Activated CD8-positive, alpha-beta memory T cell treated with anti-CD3 and anti-CD28 coated beads for 48 hours (primary cell): ENCODE results near the gene ELMOD2.
"Not testable (repeated sequence)": the region's sequence is repeated elsewhere in the genome, so short reads cannot be mapped to it uniquely, and the experiment has no call there.

ENCODE experiments used
- DNase-seq, 3 experiments: peaks; one replicate each; pipeline ENCODE4 v3.0.0-alpha.2; 2020; ENCODE audit warnings: low read depth in 2 of 3, low spot score in 2 of 3

ELMOD2 gene, protein sequence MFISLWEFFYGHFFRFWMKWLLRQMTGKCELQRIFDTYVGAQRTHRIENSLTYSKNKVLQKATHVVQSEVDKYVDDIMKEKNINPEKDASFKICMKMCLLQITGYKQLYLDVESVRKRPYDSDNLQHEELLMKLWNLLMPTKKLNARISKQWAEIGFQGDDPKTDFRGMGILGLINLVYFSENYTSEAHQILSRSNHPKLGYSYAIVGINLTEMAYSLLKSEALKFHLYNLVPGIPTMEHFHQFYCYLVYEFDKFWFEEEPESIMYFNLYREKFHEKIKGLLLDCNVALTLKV

DNA sequence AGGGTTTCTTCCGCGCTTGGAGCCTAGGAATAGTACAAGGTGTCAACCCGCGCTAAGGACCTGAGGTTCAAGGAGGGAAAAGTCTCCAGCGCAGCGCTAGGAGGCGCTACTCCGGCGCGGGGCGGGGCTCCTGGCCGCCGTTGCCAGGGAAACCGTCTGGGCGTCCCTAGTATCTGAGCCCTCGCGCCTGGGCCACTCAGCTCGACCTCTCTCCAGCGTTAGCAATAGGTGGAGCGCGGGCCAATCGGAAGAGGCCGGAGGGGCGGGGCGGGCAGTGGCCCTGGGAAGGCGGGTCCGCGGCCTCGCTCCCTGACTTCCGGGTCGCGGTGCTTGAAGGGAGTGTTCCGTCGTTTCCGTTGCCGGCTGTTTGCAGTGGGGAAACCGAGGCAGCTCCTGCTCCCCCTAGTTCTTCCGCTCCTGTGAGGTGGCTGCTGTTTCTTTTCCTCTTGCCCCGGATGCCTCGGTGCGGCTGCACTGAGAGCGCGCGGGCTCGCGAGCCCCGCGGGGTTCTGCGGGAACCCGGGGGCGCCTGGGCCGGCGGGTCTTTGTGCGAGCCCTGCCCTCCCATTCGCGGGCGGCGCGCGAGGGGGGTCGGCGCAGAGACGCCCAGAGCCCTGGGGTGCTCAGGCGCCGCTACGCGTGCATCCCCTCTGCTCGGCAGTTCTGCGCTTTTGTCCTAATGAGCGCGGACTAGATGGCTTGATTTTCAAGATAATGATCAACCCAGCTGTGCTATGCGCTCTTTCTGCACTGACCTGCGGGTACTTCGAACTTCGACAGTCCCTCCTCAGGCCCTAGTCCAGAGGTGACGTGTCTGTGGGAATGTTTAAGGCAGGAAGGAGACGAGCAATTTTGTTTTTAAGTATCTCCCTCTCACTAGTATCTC lies at the start of gene ELMOD2:
ELMOD2 (plus strand) TSS at position 312 of the 886 bp plus-strand sequence. CDS start 1,261 bp downstream, outside the sequence.
- peak; percentile 90 to 93 (median 91) for DNase-seq

DNA sequence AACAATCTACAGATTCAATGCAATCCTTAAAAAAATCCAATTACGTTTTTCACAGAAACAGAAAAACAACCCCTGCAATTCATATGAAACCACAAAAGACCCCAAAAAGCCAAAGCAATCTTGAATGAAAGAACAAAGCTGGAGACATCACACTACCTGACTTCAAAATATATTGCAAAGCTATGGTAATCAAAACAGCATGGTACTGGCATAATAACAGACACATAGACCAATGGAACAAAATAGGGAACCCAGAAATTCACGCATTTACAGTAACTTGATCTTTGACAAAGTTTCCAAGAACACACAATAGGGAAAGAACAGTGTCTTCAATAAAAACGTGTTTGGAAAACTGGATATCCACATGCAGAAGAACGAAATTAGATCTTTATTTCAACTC lies 40.5 kb upstream of the ELMOD2 start:
- DNase-seq, result no peak

DNA sequence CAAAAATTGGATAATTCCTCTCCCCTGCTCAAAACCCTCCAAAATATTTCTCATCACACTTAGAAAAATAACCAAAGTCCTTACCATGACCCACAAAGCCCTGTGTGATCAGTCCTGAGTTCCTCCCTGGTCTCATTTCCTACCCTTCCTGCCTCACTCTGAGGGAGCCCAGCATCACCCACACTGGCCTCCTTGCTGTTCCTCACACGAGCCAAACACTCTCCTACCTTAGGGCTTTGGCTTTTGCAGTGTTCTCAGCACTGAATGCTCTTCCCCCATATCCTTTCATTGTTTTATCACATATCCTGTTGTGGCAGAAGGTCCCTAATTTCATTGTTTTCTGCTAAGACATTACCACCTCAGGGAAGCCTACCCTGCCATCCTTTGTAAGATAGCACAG lies 38.0 kb upstream of the ELMOD2 start:
- DNase-seq, result no peak

DNA sequence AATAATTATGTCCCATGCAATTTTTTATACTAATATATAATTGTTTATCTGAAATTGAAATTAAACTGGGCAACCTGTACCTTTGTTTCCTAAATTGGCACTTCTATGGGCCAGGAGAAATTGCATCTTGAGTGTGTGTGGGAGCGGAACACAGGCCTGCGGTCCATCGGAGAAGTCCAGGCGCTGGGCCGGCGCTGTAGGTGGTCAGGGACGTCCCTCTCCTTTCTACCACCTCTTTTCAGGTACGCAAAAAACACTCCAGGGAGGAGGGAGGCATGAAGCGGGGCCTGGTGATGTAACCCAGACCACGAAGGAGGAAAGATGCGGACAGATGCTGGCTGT lies 26.6 kb upstream of the ELMOD2 start:
- no peak for DNase-seq

DNA sequence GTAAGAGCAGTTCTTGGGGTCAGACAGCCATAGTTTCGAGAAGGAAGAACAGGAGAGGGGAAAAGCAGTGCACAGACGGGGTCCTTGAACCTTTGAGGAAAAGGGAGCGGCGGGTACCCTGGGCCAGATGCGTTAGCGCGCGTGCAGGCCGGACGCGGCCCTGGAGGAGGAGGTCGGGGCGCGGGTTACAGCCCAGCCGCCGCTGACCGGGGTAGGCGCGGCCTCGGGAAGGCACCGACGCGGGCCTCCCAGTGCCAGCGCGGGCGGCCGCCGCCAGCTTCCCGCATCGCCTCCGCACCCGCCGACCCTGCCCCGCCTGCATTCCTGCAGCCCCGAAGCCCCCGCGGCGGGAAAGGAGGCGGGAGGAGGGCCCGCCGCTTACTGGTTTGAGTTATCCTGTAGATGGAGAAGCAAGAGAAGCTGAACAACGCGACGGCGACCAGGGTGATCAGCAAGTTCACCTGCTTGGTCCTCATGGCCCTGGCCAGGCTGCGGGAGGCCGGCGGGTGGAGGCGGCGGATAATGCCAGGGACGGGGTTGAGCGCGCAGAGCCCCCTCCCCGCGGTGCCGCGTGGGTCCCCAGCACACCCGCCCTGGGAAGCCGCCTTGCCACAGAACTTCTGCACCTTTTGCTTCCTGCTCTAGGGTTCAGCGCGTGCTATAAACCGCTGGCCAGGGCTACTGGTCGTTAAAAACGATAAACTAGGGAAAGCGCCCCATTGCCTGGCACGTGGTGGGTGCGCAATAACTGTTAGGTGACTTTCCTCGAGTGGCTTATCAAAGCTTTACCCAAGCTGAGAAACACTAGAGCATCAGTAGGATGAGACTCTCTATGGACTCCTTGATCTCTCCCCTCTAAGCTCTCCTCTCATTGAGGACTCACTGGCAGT lies 26.0 kb upstream of the ELMOD2 start, which contains the start of gene MGAT4D:
MGAT4D (minus strand) TSS at position 547 of the 890 bp plus-strand sequence; CDS start at position 476, 71 bp downstream.
- no peak for DNase-seq

DNA sequence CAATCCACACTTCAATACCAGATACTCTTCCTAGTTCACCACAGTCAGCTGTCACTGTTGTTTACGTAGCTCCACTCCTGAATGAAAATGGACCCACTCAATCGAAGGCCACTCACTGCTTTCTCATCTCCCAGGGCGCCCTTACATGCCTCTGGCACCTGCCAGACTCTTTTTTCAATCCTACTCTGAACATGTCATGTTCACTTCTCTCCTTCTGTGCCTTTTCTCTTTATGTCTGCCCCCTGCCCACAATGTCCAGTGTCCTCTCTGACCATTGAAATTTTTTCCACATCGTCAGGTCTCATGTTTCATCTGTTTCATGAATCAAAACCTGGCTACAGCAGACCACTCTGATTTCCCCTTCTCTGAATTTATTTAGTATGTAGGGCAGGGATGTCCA lies 24.6 kb upstream of the ELMOD2 start:
- no peak for DNase-seq

DNA sequence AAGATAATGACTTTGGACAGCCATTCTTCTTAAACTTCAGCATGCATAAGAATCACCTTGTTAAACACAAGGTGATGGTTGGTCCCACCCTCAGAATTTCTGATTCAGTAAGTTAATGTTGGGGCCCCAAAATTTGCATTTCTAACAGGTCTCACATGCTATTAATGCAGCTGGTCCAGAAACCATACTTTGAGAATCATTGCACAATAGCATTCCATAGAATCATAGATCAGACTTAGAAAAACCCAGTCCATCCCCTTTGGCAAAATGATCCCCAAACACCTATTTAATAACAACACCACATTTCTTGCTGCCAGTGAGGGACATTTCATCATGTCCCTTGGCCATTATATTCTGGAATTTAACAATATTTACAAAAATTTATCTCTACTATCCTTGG lies 19.7 kb upstream of the ELMOD2 start:
- DNase-seq, result no peak

DNA sequence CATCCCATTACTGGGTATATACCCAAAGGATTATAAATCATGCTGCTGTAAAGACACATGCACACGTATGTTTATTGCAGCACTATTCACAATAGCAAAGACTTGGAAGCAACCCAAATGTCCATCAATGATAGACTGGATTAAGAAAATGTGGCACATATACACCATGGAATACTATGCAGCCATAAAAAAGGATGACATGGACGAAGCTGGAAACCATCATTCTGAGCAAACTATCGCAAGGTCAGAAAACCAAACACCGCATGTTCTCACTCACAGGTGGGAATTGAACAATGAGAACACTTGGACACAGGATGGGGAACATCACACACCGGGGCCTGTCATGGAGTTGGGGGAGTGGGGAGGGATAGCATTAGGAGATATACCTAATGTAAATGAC lies 10.2 kb upstream of the ELMOD2 start:
- not testable (repeated sequence) for DNase-seq

DNA sequence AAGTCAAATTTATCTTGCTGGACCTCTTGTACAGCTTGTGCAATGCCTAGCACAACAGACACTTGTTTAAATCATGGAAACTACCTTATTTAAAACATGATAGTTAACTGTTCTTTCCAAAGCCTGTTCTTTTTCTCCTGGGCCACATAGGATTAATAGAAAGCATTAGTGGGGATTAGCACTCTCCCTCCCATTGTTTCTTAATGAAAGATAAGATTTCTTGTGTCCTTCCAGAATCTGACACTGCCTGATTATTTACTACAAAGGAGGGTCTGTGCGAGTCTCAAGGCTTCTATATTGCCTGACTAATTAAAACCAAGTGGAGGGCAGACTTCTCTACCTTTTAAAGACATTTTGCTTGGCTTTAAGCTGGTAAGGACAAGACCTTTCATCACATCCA lies 8.5 kb upstream of the ELMOD2 start:
- DNase-seq, result no peak

DNA sequence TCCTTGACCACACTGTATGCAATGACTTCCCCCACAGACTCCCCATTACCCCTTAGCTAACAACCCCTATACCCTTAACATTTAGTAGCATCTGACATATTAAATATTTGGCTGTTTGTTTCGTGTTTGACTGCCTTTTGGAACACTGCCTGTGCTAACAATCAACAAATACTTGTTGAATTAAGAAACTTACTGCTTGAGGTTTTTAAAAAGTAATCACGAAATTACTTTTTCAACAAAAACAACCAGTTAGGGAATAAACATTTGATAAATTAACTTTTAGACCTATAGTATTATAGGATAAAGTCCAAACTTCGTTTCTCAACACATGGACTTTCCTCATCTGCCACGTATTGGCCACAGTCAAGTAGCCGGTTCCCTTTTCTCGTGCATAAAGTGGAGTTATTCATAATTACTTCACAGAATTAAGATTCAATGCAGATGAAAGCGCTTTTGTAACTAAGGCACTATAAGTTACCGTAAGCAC lies 555 bp upstream of the ELMOD2 start:
- no peak for DNase-seq

DNA sequence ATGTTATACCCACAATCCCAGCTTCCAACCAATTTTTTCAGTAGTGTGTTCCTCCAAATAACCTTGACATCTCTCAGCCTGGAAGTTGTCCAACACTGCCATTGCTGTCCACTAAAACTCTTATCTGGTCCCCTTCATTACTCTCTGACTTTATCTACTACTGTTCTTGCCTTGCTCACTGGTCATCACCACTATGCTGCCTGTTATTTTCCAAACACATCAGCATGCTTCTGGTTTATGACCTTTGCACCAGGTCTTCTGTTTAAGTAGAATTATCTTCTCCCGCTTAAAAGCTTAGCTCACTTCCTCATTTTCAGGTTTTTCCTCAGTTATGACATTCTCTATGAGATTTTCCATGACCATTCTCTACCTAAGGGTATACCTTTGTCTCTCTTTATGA lies 5.5 kb downstream of the ELMOD2 start:
- DNase-seq, result no peak

DNA sequence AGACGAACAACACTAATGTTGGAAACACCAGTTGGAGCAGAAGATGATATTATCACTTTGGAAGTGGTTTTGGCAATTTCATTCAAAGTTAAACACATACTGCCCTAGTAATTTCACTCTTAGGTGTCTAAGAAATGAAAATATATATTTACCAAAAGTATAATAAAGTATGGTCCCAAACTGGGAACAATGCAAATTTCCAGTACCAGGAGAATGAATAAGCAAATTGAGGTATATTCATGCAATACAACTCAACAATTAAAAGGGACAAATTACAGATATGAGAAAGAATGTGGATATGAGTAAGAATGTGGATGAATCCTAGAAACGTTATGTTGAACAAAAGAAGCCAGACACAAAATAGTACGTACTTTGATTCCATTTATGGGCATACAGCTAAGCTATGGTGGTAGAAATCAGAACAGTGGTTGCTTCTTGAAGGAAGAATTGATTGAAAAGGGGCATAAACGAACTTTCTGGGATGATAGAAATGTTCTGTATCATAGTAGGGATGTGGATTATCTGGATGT lies 10.0 kb downstream of the ELMOD2 start:
- no peak for DNase-seq

DNA sequence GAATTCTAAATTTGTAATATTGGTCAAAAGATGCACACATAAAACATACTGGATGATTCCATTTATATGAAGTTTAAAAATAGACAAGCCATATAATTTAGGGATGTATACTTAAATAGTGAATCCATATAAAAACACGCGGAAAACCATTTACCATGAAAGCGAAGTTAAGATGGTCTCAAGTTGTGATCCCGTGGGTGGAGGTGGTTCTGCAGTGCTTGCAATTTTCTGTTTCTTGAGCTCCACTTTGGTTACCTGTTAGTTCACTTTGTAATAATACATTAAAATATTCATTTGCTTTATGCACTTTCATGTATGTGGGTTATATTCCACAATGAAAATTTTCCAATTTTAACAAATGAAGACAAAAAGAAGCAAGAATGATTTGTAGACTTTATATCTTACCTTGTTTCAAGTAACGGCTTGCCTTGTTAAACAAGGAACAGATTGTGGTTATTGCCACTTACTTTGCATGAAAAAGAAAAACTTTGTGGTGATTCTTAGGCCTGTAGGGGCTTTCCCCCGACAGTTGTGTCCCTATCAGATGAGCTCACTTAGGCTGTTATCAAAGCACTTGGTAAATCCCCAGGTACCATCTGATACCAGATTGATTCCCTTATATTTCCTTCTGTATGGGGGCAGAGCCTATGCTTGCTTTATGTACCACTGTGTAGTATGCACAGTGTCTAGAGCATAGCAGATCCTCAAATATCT lies 32.6 kb downstream of the ELMOD2 start:
- DNase-seq, result no peak

DNA sequence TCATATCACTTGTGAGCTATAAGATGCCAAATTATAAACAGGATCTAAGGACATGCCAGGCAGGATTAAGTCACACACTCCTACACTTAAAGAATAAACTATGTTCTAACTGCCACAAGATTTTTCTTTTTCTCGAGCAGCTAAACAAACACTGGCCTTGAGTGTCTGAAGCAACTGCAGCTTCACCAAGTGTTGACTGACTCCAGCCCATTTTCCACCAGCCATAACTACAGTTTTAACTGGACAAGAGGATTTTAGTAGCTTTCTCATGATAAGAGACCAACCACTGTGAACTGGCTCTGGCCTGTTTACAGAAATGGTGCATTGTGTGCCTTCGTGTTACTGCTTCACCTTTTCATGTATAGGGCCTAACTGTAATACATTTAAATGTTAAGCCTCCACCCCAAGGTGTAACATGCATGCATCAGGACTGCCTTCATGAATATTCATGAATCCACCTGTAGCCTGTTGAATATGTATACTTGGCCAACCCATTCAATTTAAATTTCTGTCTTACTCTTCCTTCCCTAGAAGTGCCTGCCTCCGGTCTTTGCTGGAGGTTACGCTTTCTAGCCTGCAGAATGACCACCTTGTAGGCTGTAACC lies 34.0 kb downstream of the ELMOD2 start:
- DNase-seq, result no peak

DNA sequence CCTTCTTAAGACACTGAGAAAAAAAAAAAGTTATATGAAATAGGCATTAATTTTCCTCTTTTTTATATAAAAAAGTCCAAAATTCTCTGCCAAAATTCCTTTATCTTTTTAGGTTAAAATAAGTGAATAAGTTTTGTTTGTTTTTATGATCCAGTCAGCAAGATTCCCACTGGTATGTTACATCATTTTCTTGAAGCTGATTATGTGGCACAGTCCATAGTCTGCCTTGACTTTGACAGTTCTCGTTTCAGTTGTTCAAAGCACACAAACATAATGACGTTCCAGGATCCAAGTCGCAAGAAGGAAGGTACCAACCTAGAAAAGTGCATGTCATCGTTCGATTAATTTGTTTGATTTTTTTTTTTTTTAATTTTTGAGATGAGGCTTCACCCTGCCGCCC lies 35.7 kb downstream of the ELMOD2 start:
- no peak for DNase-seq

DNA sequence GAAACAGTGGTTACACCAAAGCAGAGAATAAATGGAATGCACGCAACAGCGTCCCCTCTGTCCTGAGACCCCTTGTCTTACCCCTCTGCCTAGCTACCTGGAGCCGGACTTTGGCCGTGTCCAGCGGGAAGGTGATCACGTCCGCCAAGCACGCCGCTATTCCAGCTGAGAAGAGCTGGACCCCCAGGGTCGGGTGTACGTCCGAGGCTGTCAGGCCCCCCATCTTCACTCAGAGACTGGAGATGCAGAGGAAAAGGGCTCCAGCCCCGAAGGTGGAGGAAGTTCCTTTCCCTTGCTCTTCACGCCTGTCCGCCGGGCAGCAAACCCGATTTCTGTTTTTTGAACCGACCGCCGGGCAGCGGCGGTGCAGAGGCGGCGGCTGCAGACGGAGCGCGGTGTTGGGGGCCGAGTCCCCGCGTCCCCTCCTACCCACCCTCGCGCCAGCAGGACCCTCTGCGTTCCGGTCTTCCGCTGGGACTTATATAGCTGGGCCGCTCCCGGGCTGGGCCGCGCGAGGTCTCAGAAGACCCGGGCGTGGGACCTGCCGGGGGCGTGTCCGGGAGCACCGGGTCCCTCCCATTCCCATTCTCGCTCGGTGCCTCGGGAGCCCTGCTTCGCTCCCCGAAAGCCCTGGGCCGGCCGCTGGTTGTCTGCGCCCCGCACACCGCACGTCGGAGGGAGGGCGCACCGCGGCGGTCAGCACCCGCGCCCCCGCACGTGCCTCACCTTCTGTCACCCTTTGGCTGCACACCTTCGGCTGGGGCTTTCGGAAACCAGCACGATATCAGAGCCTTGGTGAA lies 44.7 kb downstream of the ELMOD2 start, which contains the start of gene UCP1:
UCP1 (minus strand) TSS at position 455 of the 800 bp plus-strand sequence; CDS start at position 223, 232 bp downstream.
- no peak for DNase-seq

DNA sequence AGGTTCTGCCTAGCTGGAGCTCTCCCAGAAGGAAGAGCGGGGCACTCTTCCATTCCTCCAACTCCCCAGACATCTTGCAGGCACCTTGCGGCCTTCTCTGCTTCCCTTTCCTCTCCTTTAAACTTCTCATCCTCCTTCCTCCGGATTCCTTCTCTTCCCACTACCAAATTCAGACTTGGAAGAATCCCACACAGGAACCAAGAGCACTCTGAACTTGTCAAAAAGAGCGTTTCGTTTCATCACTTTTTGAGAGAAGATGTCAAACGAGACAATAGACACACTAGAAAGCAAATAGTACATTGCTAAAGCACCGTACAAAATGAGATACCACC lies 45.3 kb downstream of the ELMOD2 start:
- DNase-seq, result no peak

DNA sequence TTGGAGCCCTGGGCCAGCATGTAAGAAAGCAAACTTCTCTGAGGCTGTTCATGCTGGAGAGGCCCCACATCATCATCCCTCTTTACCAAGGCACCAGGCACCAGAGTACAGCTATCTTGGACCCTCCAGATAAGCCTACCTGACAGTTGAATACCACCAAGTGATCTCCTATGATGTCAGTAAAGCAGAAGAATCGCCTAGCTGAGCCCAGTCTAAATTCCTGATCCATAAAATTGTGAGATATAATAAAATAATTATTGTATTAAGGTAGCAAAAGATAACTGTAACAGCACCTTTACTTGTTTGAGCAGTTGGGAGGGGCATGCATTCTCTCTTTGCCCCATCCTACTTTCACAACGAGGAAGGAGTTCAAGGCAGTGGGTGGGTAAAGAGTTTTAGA lies 47.7 kb downstream of the ELMOD2 start:
- no peak for DNase-seq

DNA sequence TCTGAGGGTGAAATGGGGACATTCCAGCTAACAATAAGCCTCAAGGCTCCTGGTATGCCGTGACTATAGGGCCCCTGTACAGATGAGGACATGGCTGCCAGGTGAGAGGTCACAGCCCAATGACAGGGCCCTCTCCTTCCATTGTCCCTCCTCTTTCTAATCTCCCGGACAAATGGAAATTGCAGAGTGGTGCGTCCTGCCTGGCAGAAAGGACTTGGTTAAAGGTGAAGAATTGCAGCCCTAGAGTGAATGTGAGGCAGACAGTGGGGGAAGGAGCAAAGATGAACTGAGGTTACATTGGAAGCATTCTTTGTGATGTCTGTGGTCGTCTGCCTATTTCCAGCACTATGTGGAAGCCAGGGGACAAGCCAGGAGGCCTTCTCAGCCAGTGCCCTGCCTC lies 51.5 kb downstream of the ELMOD2 start:
- DNase-seq, result no peak
